Astrocyte of the cerebellum (primary cell): ENCODE data around the gene R3HDM2.

ENCODE experiments used
- DNase-seq: peaks from one replicate; pipeline ENCODE4 v3.0.0-alpha.2; 2011; ENCODE audit warnings: low read depth
- H3K4me3 ChIP-seq: 2 replicates; pipeline ENCODE4 v1.5.1; 2011; ENCODE audit warnings: mild to moderate bottlenecking, low read depth, low read length, moderate library complexity
- in situ Hi-C: cut with HindIII; loops from 2 replicates; pipeline ENCODE4 v1.10.0; 2017; ENCODE audit warnings: low sequenced_read_pairs
- TF ChIP-seq, protein P1 (sequence below): IDR thresholded peaks from 2 replicates; pipeline ENCODE4 v1.5.1; 2012; ENCODE audit warnings: low read length, low read depth, moderate library complexity, mild to moderate bottlenecking; ENCODE audit errors: missing control alignments

Gene R3HDM2

DNA sequence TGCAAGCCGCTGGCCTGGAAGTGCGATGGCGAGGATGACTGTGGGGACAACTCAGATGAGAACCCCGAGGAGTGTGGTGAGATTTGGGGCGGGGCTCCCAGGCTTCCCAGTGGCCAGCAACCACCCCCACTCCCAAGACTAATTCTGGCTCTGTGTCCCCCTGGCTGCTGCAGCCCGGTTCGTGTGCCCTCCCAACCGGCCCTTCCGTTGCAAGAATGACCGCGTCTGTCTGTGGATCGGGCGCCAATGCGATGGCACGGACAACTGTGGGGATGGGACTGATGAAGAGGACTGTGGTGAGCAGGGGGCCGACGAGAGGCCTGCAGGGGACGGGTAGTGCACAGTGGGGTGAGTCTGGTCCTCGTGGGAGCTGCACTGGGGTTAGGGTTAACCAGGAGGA, 226.4 kb downstream of the R3HDM2 start:
- in situ Hi-C loops, result no loop called here
- DNase-seq, result no peak
- no peak overlapping the region for H3K4me3 ChIP-seq
- TF ChIP-seq, protein P1, sequence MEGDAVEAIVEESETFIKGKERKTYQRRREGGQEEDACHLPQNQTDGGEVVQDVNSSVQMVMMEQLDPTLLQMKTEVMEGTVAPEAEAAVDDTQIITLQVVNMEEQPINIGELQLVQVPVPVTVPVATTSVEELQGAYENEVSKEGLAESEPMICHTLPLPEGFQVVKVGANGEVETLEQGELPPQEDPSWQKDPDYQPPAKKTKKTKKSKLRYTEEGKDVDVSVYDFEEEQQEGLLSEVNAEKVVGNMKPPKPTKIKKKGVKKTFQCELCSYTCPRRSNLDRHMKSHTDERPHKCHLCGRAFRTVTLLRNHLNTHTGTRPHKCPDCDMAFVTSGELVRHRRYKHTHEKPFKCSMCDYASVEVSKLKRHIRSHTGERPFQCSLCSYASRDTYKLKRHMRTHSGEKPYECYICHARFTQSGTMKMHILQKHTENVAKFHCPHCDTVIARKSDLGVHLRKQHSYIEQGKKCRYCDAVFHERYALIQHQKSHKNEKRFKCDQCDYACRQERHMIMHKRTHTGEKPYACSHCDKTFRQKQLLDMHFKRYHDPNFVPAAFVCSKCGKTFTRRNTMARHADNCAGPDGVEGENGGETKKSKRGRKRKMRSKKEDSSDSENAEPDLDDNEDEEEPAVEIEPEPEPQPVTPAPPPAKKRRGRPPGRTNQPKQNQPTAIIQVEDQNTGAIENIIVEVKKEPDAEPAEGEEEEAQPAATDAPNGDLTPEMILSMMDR, result no peak

DNA sequence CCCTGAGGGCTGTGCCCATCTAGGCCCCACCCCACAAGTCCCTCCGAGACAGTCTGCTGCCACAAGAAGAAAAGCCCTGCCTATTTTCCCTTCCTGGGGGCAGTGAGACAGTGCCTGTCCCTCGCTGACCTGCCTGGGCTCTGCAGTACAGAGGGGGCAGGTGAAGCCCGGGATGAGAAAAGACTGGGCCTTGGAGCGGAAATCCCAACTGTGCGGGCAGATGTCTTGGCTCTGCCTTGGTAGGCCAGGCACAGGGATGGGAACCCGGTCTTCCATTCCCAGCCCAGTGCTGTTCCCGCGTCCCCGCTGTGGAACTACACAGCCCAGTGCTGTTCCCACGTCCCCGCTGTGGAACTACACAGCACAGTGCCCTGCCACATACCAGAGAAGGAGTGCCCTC, 227.1 kb downstream of the R3HDM2 start:
- TF ChIP-seq, protein P1, result no peak
- H3K4me3 ChIP-seq, result no peak overlapping the region
- no peak for DNase-seq
- in situ Hi-C loops, result no loop called here
